ENCODE data around the gene SYCE3.

Gene SYCE3

DNA sequence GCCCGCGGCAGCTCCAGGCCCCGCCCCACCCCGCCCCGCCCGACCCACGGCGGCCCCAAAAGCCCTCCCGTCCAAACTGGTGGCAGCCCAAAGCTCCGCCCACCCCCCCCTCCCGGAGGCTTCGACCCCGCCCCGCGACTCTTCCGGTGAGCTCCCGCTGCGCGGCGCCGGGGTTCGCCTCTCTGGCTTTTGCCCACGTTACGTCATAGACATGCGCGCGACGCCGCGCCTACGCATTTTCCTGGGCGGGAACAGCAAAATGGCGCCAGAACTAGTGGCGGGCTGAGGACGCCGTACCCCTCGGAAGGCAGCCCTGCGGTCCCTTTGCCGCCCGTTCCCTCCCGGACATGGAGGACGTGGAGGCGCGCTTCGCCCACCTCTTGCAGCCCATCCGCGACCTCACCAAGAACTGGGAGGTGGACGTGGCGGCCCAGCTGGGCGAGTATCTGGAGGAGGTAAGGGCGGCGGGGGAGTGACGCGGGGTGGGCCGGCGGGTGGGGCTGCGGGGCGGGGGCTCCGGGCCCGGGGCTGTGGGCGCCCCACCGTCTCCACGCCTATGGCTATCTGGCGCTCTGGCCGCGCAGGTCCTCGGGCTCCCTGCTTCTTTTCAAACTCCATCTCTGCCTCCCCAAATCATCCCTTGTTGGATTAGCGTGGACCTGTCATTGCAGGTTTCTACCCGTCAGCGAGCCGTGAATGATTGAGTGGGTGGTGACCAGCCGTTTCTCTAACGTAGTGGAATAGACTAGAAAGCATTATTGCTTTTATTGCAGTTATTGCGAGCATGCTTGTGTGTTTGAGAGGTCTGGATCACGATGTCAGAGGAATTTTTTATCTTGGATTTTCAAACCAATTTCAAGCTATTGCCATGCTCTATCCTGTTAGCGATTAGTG is 54.5 kb downstream of the SYCE3 start, which contains the start of gene NCAPH2 (continued):
- TF ChIP-seq, protein P1, sequence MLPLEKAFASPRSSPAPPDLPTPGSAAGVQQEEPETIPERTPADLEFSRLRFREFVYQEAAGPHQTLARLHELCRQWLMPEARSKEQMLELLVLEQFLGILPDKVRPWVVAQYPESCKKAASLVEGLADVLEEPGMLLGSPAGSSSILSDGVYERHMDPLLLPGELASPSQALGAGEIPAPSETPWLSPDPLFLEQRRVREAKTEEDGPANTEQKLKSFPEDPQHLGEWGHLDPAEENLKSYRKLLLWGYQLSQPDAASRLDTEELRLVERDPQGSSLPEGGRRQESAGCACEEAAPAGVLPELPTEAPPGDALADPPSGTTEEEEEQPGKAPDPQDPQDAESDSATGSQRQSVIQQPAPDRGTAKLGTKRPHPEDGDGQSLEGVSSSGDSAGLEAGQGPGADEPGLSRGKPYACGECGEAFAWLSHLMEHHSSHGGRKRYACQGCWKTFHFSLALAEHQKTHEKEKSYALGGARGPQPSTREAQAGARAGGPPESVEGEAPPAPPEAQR (tag by site-specific recombination; IDR thresholded peaks at IDR 0.05): peak; percentile 77; the same call in 1 of the 2 replicates
- TF ChIP-seq, protein P2, sequence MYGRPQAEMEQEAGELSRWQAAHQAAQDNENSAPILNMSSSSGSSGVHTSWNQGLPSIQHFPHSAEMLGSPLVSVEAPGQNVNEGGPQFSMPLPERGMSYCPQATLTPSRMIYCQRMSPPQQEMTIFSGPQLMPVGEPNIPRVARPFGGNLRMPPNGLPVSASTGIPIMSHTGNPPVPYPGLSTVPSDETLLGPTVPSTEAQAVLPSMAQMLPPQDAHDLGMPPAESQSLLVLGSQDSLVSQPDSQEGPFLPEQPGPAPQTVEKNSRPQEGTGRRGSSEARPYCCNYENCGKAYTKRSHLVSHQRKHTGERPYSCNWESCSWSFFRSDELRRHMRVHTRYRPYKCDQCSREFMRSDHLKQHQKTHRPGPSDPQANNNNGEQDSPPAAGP (tag by site-specific recombination; IDR thresholded peaks at IDR 0.05): peak; percentile 99
- peak; percentile 96 for TF ChIP-seq KLF7 (tag by site-specific recombination; IDR thresholded peaks at IDR 0.05; ENCODE audit: borderline replicate concordance)
- TF ChIP-seq ZIC2 (tag by site-specific recombination; IDR thresholded peaks at IDR 0.05): peak; percentile 64; the same call in 1 of the 2 replicates
- TF ChIP-seq ZNF561 (tag by site-specific recombination; IDR thresholded peaks at IDR 0.05; ENCODE audit: borderline replicate concordance): 0 out of 2 replicates have a peak, but pooled peaks have one; percentile 34
- peak; percentile 97 for TF ChIP-seq ZEB2 (tag by site-specific recombination; IDR thresholded peaks at IDR 0.05)
- TF ChIP-seq ZBTB20 (tag by site-specific recombination; IDR thresholded peaks at IDR 0.05): peak; percentile 82
- TF ChIP-seq, protein P3, sequence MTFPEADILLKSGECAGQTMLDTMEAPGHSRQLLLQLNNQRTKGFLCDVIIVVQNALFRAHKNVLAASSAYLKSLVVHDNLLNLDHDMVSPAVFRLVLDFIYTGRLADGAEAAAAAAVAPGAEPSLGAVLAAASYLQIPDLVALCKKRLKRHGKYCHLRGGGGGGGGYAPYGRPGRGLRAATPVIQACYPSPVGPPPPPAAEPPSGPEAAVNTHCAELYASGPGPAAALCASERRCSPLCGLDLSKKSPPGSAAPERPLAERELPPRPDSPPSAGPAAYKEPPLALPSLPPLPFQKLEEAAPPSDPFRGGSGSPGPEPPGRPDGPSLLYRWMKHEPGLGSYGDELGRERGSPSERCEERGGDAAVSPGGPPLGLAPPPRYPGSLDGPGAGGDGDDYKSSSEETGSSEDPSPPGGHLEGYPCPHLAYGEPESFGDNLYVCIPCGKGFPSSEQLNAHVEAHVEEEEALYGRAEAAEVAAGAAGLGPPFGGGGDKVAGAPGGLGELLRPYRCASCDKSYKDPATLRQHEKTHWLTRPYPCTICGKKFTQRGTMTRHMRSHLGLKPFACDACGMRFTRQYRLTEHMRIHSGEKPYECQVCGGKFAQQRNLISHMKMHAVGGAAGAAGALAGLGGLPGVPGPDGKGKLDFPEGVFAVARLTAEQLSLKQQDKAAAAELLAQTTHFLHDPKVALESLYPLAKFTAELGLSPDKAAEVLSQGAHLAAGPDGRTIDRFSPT (tag by site-specific recombination; IDR thresholded peaks at IDR 0.05): peak; percentile 96
- TF ChIP-seq ZNF24 (tag by site-specific recombination; IDR thresholded peaks at IDR 0.05): peak; percentile 75; the same call in 1 of the 2 replicates
- TF ChIP-seq, protein P4, sequence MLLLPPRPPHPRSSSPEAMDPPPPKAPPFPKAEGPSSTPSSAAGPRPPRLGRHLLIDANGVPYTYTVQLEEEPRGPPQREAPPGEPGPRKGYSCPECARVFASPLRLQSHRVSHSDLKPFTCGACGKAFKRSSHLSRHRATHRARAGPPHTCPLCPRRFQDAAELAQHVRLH (tag by site-specific recombination; IDR thresholded peaks at IDR 0.05): 0 out of 2 replicates have a peak, but pooled peaks have one; percentile 30
- TF ChIP-seq, protein P5, sequence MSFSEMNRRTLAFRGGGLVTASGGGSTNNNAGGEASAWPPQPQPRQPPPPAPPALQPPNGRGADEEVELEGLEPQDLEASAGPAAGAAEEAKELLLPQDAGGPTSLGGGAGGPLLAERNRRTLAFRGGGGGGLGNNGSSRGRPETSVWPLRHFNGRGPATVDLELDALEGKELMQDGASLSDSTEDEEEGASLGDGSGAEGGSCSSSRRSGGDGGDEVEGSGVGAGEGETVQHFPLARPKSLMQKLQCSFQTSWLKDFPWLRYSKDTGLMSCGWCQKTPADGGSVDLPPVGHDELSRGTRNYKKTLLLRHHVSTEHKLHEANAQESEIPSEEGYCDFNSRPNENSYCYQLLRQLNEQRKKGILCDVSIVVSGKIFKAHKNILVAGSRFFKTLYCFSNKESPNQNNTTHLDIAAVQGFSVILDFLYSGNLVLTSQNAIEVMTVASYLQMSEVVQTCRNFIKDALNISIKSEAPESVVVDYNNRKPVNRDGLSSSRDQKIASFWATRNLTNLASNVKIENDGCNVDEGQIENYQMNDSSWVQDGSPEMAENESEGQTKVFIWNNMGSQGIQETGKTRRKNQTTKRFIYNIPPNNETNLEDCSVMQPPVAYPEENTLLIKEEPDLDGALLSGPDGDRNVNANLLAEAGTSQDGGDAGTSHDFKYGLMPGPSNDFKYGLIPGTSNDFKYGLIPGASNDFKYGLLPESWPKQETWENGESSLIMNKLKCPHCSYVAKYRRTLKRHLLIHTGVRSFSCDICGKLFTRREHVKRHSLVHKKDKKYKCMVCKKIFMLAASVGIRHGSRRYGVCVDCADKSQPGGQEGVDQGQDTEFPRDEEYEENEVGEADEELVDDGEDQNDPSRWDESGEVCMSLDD (tag by site-specific recombination; IDR thresholded peaks at IDR 0.05): peak; percentile 95
- TF ChIP-seq, protein P6, sequence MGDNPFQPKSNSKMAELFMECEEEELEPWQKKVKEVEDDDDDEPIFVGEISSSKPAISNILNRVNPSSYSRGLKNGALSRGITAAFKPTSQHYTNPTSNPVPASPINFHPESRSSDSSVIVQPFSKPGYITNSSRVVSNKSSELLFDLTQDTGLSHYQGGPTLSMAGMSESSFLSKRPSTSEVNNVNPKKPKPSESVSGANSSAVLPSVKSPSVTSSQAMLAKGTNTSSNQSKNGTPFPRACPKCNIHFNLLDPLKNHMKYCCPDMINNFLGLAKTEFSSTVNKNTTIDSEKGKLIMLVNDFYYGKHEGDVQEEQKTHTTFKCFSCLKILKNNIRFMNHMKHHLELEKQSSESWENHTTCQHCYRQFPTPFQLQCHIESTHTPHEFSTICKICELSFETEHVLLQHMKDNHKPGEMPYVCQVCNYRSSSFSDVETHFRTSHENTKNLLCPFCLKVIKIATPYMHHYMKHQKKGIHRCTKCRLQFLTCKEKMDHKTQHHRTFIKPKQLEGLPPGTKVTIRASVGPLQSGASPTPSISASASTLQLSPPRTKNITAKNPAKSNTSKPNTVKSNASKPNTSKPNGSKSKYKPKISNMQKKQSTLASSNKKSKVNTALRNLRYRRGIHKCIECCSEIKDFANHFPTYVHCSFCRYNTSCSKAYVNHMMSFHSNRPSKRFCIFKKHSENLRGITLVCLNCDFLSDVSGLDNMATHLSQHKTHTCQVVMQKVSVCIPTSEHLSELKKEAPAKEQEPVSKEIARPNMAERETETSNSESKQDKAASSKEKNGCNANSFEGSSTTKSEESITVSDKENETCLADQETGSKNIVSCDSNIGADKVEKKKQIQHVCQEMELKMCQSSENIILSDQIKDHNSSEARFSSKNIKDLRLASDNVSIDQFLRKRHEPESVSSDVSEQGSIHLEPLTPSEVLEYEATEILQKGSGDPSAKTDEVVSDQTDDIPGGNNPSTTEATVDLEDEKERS (tag by site-specific recombination; IDR thresholded peaks at IDR 0.05): 0 out of 2 replicates have a peak, but pooled peaks have one; percentile 19
- no peak for TF ChIP-seq ZNF626 (tag by site-specific recombination; IDR thresholded peaks at IDR 0.05)
